Upper lobe of right lung (tissue), 1 donor: Measurements from ENCODE around the gene TRPC4. TPM values are rescaled to one million over a fixed set of nuclear protein-coding genes. Genes with fewer than 3 reads are reported as not detected.

Experiments used
- ATAC-seq: fragments of 200-7000 bp; cut with Tn5 transposase; one replicate; pipeline ENCODE4 v1.9.1; 2020; ENCODE audit warnings: mild to moderate bottlenecking, moderate library complexity
- DNase-seq: peaks from one replicate; pipeline ENCODE4 v3.0.0-alpha.2; 2020
- H3K27ac ChIP-seq: fragments of 200-600 bp; one replicate; pipeline ENCODE4 v1.8.0; 2022
- H3K27me3 ChIP-seq: fragments of 200-600 bp; one replicate; pipeline ENCODE4 v1.8.0; 2022; ENCODE audit warnings: mild to moderate bottlenecking
- H3K36me3 ChIP-seq: fragments of 200-600 bp; one replicate; pipeline ENCODE4 v1.8.0; 2022
- H3K4me1 ChIP-seq: fragments of 200-600 bp; one replicate; pipeline ENCODE4 v1.8.0; 2022
- H3K4me3 ChIP-seq: fragments of 200-600 bp; one replicate; pipeline ENCODE4 v1.8.0; 2022; ENCODE audit warnings: mild to moderate bottlenecking
- H3K9me3 ChIP-seq: fragments of 200-600 bp; one replicate; pipeline ENCODE4 v1.8.0; 2022
- intact Hi-C: fragments of 100-400 bp; cut with DNase I; formaldehyde crosslinking; loops from one replicate; pipeline ENCODE4 v1.11.0; 2022
- total RNA-seq: library from RNA; stranded (reverse); fragmentation: NEBNext Ultra II Directional; extraction: Animal tissue kit (Norgen Biotek cat#: 25700); gene quantifications from one replicate; pipeline ENCODE4 v1.2.1, GENCODE V29; 2021
- TF ChIP-seq, protein P1 (sequence below): fragments of 200-600 bp; IDR thresholded peaks from one replicate; pipeline ENCODE4 v1.8.0; 2022; ENCODE audit warnings: antibody characterized with exemption
- donor health status: DM: no; HTN: yes; CAD: no; lungs with severe emphysema.

TRPC4 gene
- total RNA-seq, 1 donor from 2014 or later, result 1.6 TPM

DNA sequence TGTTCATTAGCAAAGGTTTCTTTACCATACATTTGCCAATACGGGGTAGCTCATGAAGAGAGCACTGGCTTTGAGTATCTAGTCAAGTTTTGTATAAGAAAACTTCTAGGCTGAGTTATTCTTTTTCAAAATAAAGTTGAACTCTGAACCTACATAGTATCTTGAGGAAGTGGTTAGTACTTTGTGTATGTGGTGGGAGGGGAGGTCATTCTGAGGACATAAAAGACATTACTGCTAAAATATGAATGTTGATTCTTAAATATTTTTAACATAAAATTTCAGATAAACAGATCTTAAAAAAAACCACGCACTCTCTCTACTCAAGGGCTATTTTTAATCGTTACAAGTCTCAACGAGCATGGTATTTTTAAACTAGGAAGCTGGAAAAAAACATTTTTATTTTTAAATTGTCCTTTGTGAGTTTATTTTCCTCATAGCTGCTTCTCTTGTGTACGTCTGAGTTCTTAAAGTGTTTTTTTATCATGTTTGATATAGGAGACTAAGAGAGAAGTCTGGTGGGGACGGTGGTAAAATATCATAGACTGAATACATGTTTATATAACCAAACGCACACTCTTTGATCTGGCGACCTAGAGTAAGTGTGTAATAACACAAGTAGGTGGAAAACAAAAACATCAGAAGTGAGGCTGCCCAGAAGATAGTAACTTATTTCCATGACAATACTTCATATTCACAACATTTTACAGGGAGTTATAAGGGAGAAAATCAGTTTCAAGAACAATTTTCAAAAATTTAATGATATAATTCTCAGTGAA lies 153.0 kb downstream of the TRPC4 start:
- Histone ChIP-seq H3K27ac (no peak overlapping the region), H3K9me3 (no peaks in the 10 kb centered on the region), H3K4me3 (no peak overlapping the region), H3K4me1 (no peaks in the 10 kb centered on the region), H3K36me3 (no peaks in the 10 kb centered on the region), H3K27me3 (no peaks in the 10 kb centered on the region)
- DNase-seq (no peak), ATAC-seq (no peak)
- TF ChIP-seq, protein P1, sequence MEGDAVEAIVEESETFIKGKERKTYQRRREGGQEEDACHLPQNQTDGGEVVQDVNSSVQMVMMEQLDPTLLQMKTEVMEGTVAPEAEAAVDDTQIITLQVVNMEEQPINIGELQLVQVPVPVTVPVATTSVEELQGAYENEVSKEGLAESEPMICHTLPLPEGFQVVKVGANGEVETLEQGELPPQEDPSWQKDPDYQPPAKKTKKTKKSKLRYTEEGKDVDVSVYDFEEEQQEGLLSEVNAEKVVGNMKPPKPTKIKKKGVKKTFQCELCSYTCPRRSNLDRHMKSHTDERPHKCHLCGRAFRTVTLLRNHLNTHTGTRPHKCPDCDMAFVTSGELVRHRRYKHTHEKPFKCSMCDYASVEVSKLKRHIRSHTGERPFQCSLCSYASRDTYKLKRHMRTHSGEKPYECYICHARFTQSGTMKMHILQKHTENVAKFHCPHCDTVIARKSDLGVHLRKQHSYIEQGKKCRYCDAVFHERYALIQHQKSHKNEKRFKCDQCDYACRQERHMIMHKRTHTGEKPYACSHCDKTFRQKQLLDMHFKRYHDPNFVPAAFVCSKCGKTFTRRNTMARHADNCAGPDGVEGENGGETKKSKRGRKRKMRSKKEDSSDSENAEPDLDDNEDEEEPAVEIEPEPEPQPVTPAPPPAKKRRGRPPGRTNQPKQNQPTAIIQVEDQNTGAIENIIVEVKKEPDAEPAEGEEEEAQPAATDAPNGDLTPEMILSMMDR, result no peak
- intact Hi-C loops, result no loop called here

DNA sequence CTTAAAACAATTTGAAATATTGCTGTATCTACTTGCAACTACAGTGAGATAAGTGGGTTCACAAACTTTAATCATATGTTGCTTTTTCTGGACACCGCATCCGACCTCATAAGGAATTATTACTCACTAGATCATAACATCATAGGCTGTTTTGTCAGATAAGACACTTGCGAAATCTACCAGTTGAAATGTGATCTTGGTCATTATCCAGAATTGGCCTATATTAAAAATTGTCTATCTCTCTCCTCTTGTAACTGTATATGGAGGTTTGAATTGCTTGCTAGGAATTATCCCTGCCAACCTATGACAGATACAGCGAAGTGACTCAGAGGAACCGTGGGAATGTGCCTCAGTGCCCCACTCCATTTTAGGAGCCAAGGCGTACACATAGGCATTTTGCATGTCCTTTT lies 154.0 kb downstream of the TRPC4 start:
- Histone ChIP-seq H3K27ac (no peak overlapping the region), H3K4me1 (no peaks in the 10 kb centered on the region), H3K9me3 (no peaks in the 10 kb centered on the region), H3K4me3 (no peak overlapping the region), H3K36me3 (no peaks in the 10 kb centered on the region), H3K27me3 (no peaks in the 10 kb centered on the region)
- intact Hi-C loops, result no loop called here
- DNase-seq (no peak), ATAC-seq (no peak)
- TF ChIP-seq, protein P1, result no peak

DNA sequence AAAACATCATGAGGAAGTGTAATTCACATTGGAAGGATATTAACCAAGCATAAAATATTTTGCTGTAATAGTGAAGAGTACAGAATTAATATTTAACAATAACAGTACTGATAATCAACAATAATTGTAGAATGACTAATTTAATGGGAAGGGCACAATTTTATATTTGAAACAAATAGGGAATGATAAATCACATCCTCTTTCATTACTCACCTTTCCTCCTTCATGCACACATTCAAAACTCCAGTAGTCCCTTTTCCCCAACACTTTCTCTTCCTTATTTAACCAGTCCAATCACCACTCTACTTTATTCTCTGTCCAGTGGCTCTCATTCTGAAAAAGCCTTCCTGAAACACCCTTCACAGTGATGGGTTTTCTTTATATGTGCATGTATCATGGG lies 160.3 kb downstream of the TRPC4 start:
- no peak for DNase-seq
- intact Hi-C loops, result no loop called here
- TF ChIP-seq, protein P1, result no peak
- no peaks in the 10 kb centered on the region for H3K4me1 ChIP-seq
- H3K9me3 ChIP-seq, result no peaks in the 10 kb centered on the region
- H3K27ac ChIP-seq, result no peak overlapping the region
- no peaks in the 10 kb centered on the region for H3K27me3 ChIP-seq
- no peaks in the 10 kb centered on the region for H3K36me3 ChIP-seq
- no peak for ATAC-seq
- no peak overlapping the region for H3K4me3 ChIP-seq

DNA sequence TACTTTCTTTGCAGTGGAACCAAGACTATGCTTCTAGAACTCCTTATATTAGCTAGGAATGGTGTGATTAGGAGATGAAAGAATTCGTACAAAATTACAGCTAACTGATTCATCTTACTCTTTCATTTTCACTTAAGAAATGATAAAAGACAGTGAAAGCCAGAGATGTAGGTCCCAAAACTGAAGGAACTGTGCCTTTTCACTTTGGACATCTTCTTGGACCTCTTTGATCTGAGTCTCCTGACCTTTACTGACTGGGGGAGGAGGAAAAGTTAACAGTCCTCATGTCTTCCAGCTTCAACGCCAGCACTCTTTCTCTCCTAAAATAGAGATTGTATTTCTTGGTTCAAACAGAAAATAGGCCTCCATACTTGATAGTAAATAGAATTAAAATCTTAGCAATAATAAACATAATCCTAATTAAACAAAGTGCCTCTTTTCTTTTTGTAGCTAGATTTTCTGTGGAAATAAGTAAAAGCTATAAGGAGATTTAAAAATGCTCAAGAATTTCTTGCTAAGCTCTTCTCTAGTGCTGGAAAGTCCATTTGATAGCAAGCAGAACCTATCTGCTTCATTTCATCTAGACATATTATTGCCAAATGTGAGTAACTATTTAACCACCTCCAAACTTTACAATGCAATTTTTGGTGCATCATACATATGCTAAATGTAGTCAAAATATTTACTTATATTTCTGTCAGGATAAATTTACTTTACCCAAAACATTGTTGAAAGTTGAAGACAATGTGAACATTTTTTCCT lies 161.7 kb downstream of the TRPC4 start:
- no peak overlapping the region for H3K4me3 ChIP-seq
- ATAC-seq, result no peak

DNA sequence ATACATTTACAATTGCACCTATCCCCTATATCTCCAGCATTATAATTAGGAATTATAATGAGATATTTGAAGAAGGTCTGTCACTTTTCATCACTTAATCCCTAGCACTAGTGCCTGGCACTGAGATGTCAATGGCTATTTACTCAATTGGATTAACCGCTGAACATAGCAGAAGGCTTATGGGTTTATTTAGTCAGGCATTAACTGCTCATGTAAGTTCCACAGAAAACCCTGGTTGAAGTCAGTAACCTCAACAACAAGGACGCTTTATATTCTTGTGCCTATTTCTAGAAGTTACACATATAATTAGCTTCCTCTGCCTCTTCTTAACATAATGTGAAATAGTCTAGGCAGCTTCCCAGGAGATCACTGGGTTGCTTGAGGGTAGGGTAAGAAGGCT lies 163.5 kb downstream of the TRPC4 start:
- ATAC-seq (no peak), DNase-seq (no peak)
- Histone ChIP-seq H3K36me3 (no peaks in the 10 kb centered on the region), H3K27me3 (no peaks in the 10 kb centered on the region), H3K4me1 (no peaks in the 10 kb centered on the region), H3K27ac (no peak overlapping the region), H3K4me3 (no peak overlapping the region), H3K9me3 (no peaks in the 10 kb centered on the region)
- intact Hi-C loops, result no loop called here
- TF ChIP-seq, protein P1, result no peak

More for the DNA sequence above, 161.7 kb downstream of the TRPC4 start:
- intact Hi-C loops, result no loop called here
- Histone ChIP-seq H3K27ac (no peak overlapping the region), H3K9me3 (no peaks in the 10 kb centered on the region), H3K27me3 (no peaks in the 10 kb centered on the region), H3K4me1 (no peaks in the 10 kb centered on the region), H3K36me3 (no peaks in the 10 kb centered on the region)
- TF ChIP-seq, protein P1, result no peak
- no peak for DNase-seq
